ENCODE results near the gene PRKAG2. TPM values are rescaled to one million over a fixed set of nuclear protein-coding genes. Genes with fewer than 3 reads are reported as not detected.

Gene PRKAG2
- total and polyA plus RNA-seq, 4 donors, result 17.5 to 33.3 (median 23.9) TPM

GRCh38 chr7:151897951-151898686 is 21.2 kb upstream of the PRKAG2 start:
- Histone ChIP-seq H3K27ac (ENCODE audit: low read depth in 1 of 2, low read length in 1 of 2) (no peak overlapping the region), H3K4me3 (no peak overlapping the region), H3K9ac (ENCODE audit: insufficient read depth in 1 of 2, low read length in 2 of 2) (no peak overlapping the region), H3K27me3 (ENCODE audit: control insufficient read depth in 3 of 3, insufficient read depth in 3 of 3, low read length in 2 of 3) (peaks cover 0 to 3% (median 0%) of the 10 kb centered on the region in 3 donors), H3K4me1 (ENCODE audit: control insufficient read depth in 5 of 5, insufficient read depth in 5 of 5, low read length in 5 of 5) (peaks cover 0 to 2% (median 0%) of the 10 kb centered on the region in 5 donors), H3K9me3 (ENCODE audit: control insufficient read depth in 4 of 4, insufficient read depth in 3 of 4, low read length in 3 of 4) (no peaks in the 10 kb centered on the region), H3K36me3 (ENCODE audit: control insufficient read depth in 4 of 4, insufficient read depth in 4 of 4, low read length in 4 of 4) (no peaks in the 10 kb centered on the region)
- no peak for TF ChIP-seq CTCF (IDR thresholded peaks at IDR 0.05; ENCODE audit: control extremely low read depth, extremely low read depth)
- 86 to 87% methylated on average over 18 of the region's 18 CpGs for WGBS, 2 donors
- ATAC-seq (ENCODE audit: insufficient read depth, low FRiP score), result no peak
- no peak for DNase-seq

GRCh38 chr7:151897161-151897731 is 20.3 kb upstream of the PRKAG2 start:
- no peak for TF ChIP-seq CTCF (IDR thresholded peaks at IDR 0.05; ENCODE audit: control extremely low read depth, extremely low read depth)
- Histone ChIP-seq H3K27ac (ENCODE audit: low read depth in 1 of 2, low read length in 1 of 2) (no peak overlapping the region), H3K27me3 (ENCODE audit: control insufficient read depth in 3 of 3, insufficient read depth in 3 of 3, low read length in 2 of 3) (peaks cover 0 to 3% (median 2%) of the 10 kb centered on the region in 3 donors), H3K4me3 (no peak overlapping the region), H3K9me3 (ENCODE audit: control insufficient read depth in 4 of 4, insufficient read depth in 3 of 4, low read length in 3 of 4) (no peaks in the 10 kb centered on the region), H3K36me3 (ENCODE audit: control insufficient read depth in 4 of 4, insufficient read depth in 4 of 4, low read length in 4 of 4) (no peaks in the 10 kb centered on the region), H3K9ac (ENCODE audit: insufficient read depth in 1 of 2, low read length in 2 of 2) (no peak overlapping the region), H3K4me1 (ENCODE audit: control insufficient read depth in 5 of 5, insufficient read depth in 5 of 5, low read length in 5 of 5) (peaks cover 0 to 2% (median 0%) of the 10 kb centered on the region in 5 donors)
- no peak for DNase-seq
- WGBS, 2 donors, result 31 to 63% methylated on average over 16 of the region's 16 CpGs
- ATAC-seq (ENCODE audit: insufficient read depth, low FRiP score), result no peak

- 80 to 84% methylated on average over 7 of the region's 7 CpGs for WGBS, 2 donors
- DNase-seq (no peak), ATAC-seq (ENCODE audit: insufficient read depth, low FRiP score) (no peak)
- H3K36me3 ChIP-seq (ENCODE audit: control insufficient read depth in 4 of 4, insufficient read depth in 4 of 4, low read length in 4 of 4), result no peaks in the 10 kb centered on the region
- H3K9ac ChIP-seq (ENCODE audit: insufficient read depth in 1 of 2, low read length in 2 of 2), result no peak overlapping the region
- H3K9me3 ChIP-seq (ENCODE audit: control insufficient read depth in 4 of 4, insufficient read depth in 3 of 4, low read length in 3 of 4), result no peaks in the 10 kb centered on the region
- H3K27me3 ChIP-seq (ENCODE audit: control insufficient read depth in 3 of 3, insufficient read depth in 3 of 3, low read length in 2 of 3), result peaks cover 0 to 3% (median 2%) of the 10 kb centered on the region in 3 donors
- H3K4me3 ChIP-seq, result no peak overlapping the region
- H3K4me1 ChIP-seq (ENCODE audit: control insufficient read depth in 5 of 5, insufficient read depth in 5 of 5, low read length in 5 of 5), result peaks cover 0 to 3% (median 0%) of the 10 kb centered on the region in 5 donors
- no peak overlapping the region for H3K27ac ChIP-seq (ENCODE audit: low read depth in 1 of 2, low read length in 1 of 2)
- TF ChIP-seq CTCF (IDR thresholded peaks at IDR 0.05; ENCODE audit: control extremely low read depth, extremely low read depth), result no peak
Observed at GRCh38 chr7:151896486-151896885, 19.6 kb upstream of the PRKAG2 start.
